ENCODE measurements around the gene ARPC2.
"Not testable (repeated sequence)": the region's sequence is repeated elsewhere in the genome, so short reads cannot be mapped to it uniquely, and the experiment has no call there.

Gene ARPC2

GRCh38 chr2:218216674-218217359 is at the start of gene ARPC2:
Gene ARPC2, plus strand, starts transcription at chr2:218217189. Its CDS starts 282 bp downstream, at chr2:218217471.
- Histone ChIP-seq H3K4me1 (peaks cover 0 to 45% (median 39%) of the 10 kb centered on the region in 4 donors), H3K27me3 (no peaks in the 10 kb centered on the region), H3K9me3 (no peaks in the 10 kb centered on the region), H3K36me3 (no peaks in the 10 kb centered on the region), H3K4me3 (peak within 1 kb of the TSS; percentile 98 to 99), H3K27ac (peak within 1 kb of the TSS; percentile 94 to 99)
- intact Hi-C loops (cut with DNase I; ENCODE audit: low total_unique reads): loop anchor here (10.0 kb wide), 1 partner anchor 48 kb away; the partner anchor contains the start of gene GPBAR1
- TF ChIP-seq, protein P1, sequence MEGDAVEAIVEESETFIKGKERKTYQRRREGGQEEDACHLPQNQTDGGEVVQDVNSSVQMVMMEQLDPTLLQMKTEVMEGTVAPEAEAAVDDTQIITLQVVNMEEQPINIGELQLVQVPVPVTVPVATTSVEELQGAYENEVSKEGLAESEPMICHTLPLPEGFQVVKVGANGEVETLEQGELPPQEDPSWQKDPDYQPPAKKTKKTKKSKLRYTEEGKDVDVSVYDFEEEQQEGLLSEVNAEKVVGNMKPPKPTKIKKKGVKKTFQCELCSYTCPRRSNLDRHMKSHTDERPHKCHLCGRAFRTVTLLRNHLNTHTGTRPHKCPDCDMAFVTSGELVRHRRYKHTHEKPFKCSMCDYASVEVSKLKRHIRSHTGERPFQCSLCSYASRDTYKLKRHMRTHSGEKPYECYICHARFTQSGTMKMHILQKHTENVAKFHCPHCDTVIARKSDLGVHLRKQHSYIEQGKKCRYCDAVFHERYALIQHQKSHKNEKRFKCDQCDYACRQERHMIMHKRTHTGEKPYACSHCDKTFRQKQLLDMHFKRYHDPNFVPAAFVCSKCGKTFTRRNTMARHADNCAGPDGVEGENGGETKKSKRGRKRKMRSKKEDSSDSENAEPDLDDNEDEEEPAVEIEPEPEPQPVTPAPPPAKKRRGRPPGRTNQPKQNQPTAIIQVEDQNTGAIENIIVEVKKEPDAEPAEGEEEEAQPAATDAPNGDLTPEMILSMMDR (IDR thresholded peaks at IDR 0.05): peak; percentile 24 to 51
- DNase-seq: peak; percentile 92 to 96

GRCh38 chr2:218168016-218168415 is 49.0 kb upstream of the ARPC2 start:
- DNase-seq: no peak
- TF ChIP-seq, protein P1 (IDR thresholded peaks at IDR 0.05): no peak
- no peak overlapping the region for H3K4me3 ChIP-seq
- no peaks in the 10 kb centered on the region for H3K36me3 ChIP-seq
- no peaks in the 10 kb centered on the region for H3K9me3 ChIP-seq
- peaks cover 0 to 35% of the 10 kb centered on the region in 2 donors for H3K27me3 ChIP-seq
- H3K4me1 ChIP-seq: no peaks in the 10 kb centered on the region
- H3K27ac ChIP-seq: no peak overlapping the region
- intact Hi-C loops (cut with DNase I; ENCODE audit: low total_unique reads): no loop called here

DNA sequence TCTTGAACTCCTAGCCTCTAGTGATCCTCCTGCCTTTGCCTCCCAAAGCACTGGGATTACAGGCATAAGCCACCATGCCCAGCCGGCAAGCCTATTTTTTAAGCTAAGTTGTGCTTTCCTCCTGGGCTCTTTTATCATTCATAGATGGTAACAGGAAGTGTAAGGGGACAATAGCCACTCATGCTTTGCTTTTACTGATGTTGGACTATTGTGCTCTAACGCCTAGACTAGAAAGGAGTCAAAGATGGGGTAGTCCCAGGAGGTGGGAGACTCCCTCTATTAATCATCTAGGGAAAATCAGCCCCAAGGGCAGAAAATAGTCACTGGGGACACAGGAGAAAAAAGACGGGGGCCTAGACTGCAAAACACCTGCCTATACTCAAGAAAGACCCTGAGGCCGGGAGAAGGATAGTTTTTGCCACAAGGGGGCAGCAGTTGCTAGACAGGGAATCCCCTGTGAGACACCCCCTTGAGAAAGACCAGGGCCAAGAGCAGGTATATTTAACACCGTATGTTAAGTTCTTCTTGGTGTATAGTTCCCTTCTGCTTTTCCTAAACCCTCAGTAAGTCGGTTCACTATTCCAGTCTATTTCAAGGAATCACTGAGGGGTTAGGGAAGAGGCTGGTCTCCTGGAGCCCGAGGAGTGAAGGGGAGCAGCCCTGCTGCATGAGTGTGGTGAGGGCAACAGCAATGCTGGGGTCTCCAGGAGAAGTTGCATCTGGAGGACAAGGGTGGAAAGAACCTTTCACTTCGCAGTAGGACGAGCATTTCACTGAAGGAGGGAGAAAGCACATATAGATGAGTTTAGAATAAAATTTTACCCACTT is 48.1 kb upstream of the ARPC2 start:
- TF ChIP-seq, protein P1 (IDR thresholded peaks at IDR 0.05): peak; percentile 37 to 48
- Histone ChIP-seq H3K27me3 (peaks cover 0 to 29% of the 10 kb centered on the region in 2 donors), H3K36me3 (no peaks in the 10 kb centered on the region), H3K4me3 (no peak overlapping the region), H3K4me1 (no peaks in the 10 kb centered on the region), H3K27ac (no peak overlapping the region), H3K9me3 (no peaks in the 10 kb centered on the region)
- peak in 1 of 2 donors; percentile 38 for DNase-seq
- intact Hi-C loops (cut with DNase I; ENCODE audit: low total_unique reads): no loop called here

- DNase-seq: no peak
- TF ChIP-seq, protein P1 (IDR thresholded peaks at IDR 0.05): no peak
- Histone ChIP-seq H3K9me3 (no peaks in the 10 kb centered on the region), H3K27ac (no peak overlapping the region), H3K27me3 (peaks cover 0 to 18% of the 10 kb centered on the region in 2 donors), H3K36me3 (no peaks in the 10 kb centered on the region), H3K4me1 (no peaks in the 10 kb centered on the region), H3K4me3 (no peak overlapping the region)
- intact Hi-C loops (cut with DNase I; ENCODE audit: low total_unique reads): no loop called here
Measured at GRCh38 chr2:218169757-218170546, 47.0 kb upstream of the ARPC2 start.

DNA sequence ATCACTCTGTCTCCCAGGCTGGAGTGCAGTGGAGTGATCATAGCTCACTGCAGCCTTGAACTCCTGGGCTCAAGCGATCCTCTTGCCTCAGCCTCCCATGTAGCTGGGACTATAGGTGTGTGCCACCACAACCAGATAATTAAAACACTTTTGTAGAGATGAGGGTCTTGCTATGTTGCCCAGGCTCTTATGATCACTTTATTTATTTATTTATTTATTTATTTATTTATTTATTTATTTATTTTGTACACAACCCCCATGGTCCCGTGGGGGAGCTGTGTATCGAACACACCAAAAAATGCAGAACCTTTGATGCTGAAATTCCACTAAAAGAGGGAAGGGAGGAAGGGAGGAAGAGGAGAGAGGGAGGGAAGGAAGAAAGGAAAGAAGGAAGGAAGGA is 45.2 kb upstream of the ARPC2 start:
- H3K4me1 ChIP-seq; DNase-seq; H3K4me3 ChIP-seq; H3K27ac ChIP-seq; intact Hi-C loops (cut with DNase I; ENCODE audit: low total_unique reads); H3K9me3 ChIP-seq; H3K36me3 ChIP-seq: not testable (repeated sequence)
- peaks cover 0 to 11% of the 10 kb centered on the region in 2 donors for H3K27me3 ChIP-seq

All from tibial artery (tissue), 4 donors.